H1 (cell line): ENCODE data around the gene HOMER2. TPM values are rescaled to one million over a fixed set of nuclear protein-coding genes. Genes with fewer than 3 reads are reported as not detected.

Experiments
- CTCF ChIA-PET: fragments of 300-600 bp; sonication (Branson Sonifier 250); formaldehyde crosslinking; loops from one replicate; lab custom pipeline; 2021; ENCODE audit not compliant: partially characterized antibody; lab: Charles Lee
- POLR2A ChIA-PET: fragments of 300-600 bp; sonication (Branson Sonifier 250); formaldehyde crosslinking; loops from one replicate; lab custom pipeline; 2021; ENCODE audit warnings: inconsistent platforms; ENCODE audit not compliant: partially characterized antibody; lab: Charles Lee
- DNase-seq, 2 experiments: peaks; one replicate each; pipeline versions ENCODE4 v3.0.0 to v3.0.0-alpha.2; 2010 to 2022; ENCODE audit warnings: low spot score in 2 of 2, low read depth in 1 of 2, mixed read lengths in 1 of 2
- FAIRE-seq: peaks from 2 replicates; lab custom pipeline; 2011; peaks lifted over from hg19 to GRCh38; lab: Jason Lieb, UNC
- H2AFZ ChIP-seq: 2 replicates; pipeline ENCODE4 v1.8.1; 2012; ENCODE audit warnings: low read length, inconsistent platforms
- H2AK5ac ChIP-seq: 2 replicates; pipeline ENCODE4 v1.6.1; 2013; ENCODE audit warnings: low read depth, low read length
- H2BK120ac ChIP-seq: replicated peaks from 2 replicates; pipeline ENCODE3; 2013; ENCODE audit warnings: low read depth, low read length, inconsistent platforms
- H2BK12ac ChIP-seq: 2 replicates; pipeline ENCODE4 v1.6.1; 2013; ENCODE audit warnings: low read depth, low read length
- H2BK15ac ChIP-seq: 2 replicates; pipeline ENCODE4 v1.6.1; 2013; ENCODE audit warnings: low read length
- H2BK20ac ChIP-seq: 2 replicates; pipeline ENCODE4 v1.6.1; 2013; ENCODE audit warnings: low read length
- H2BK5ac ChIP-seq: 2 replicates; pipeline ENCODE4 v1.6.1; 2013; ENCODE audit warnings: low read depth, low read length
- H3K14ac ChIP-seq: 2 replicates; pipeline ENCODE4 v1.6.1; 2013; ENCODE audit warnings: inconsistent platforms; ENCODE audit not compliant: insufficient read length
- H3K18ac ChIP-seq: 2 replicates; pipeline ENCODE4 v1.6.1; 2013; ENCODE audit warnings: low read length; ENCODE audit errors: extremely low read depth
- H3K23ac ChIP-seq: 2 replicates; pipeline ENCODE4 v1.6.1; 2013; ENCODE audit warnings: inconsistent platforms; ENCODE audit not compliant: insufficient read length
- H3K23me2 ChIP-seq: 2 replicates; pipeline ENCODE4 v1.6.1; 2013; ENCODE audit warnings: low read depth, low read length
- H3K27ac ChIP-seq: 2 replicates; pipeline ENCODE4 v1.6.1; 2011; ENCODE audit warnings: low read depth, low read length, inconsistent platforms
- H3K27me3 ChIP-seq, 4 experiments: replicated peaks in 1 of 4; 1 replicate in 1 of 4; 2 replicates in 3 of 4; pipeline versions ENCODE4 v1.6.1 to v1.8.1; 2011 to 2013; ENCODE audit warnings: low read length in 3 of 4, mild to moderate bottlenecking in 3 of 4, inconsistent platforms in 2 of 4, mixed read lengths in 2 of 4, moderate library complexity in 1 of 4; ENCODE audit not compliant: control insufficient read depth in 3 of 4, insufficient read depth in 3 of 4; ENCODE audit errors: extremely low read depth in 1 of 4
- H3K36me3 ChIP-seq, 4 experiments: 2 replicates each; pipeline versions ENCODE4 v1.6.1 to v1.8.1; 2011 to 2013; ENCODE audit warnings: mild to moderate bottlenecking in 4 of 4, low read length in 3 of 4, moderate library complexity in 2 of 4, control low read depth in 1 of 4, inconsistent platforms in 1 of 4; ENCODE audit not compliant: insufficient read depth in 4 of 4, control insufficient read depth in 2 of 4
- H3K4ac ChIP-seq: replicated peaks from 2 replicates; pipeline ENCODE3; 2013; ENCODE audit warnings: low read length, low read depth, mixed read lengths, inconsistent platforms; ENCODE audit not compliant: insufficient read length
- H3K4me1 ChIP-seq, 4 experiments: replicated peaks in 1 of 4; 1 replicate in 1 of 4; 2 replicates in 3 of 4; pipeline versions ENCODE4 v1.6.1 to v1.8.1; 2011 to 2013; ENCODE audit warnings: low read length in 3 of 4, inconsistent platforms in 2 of 4, mixed read lengths in 1 of 4; ENCODE audit not compliant: insufficient read depth in 4 of 4, control insufficient read depth in 3 of 4
- H3K4me2 ChIP-seq, 2 experiments: 2 replicates each; pipeline versions ENCODE4 v1.6.1 to v1.8.1; 2011 to 2013; ENCODE audit warnings: low read depth in 2 of 2, low read length in 2 of 2, control low read depth in 1 of 2, inconsistent platforms in 1 of 2, mild to moderate bottlenecking in 1 of 2; ENCODE audit not compliant: insufficient read depth in 1 of 2
- H3K4me3 ChIP-seq, 4 experiments: fragments of 200-600, 300-600 bp in 1 of 4; sonication (generic), shearing (Covaris generic), sonication (Bioruptor Twin) in 1 of 4; 2 replicates each; pipeline versions ENCODE4 v1.5.1 to v1.8.1; 2011 to 2016; ENCODE audit warnings: low read length in 4 of 4, low read depth in 3 of 4, control low read depth in 2 of 4, inconsistent platforms in 2 of 4, mild to moderate bottlenecking in 2 of 4, mixed read lengths in 1 of 4, moderate library complexity in 1 of 4; ENCODE audit not compliant: insufficient read depth in 2 of 4; ENCODE audit errors: extremely low read depth in 1 of 4
- H3K56ac ChIP-seq: replicated peaks from 2 replicates; pipeline ENCODE3; 2013; ENCODE audit warnings: low read depth, mild to moderate bottlenecking, mixed read lengths, low read length, inconsistent platforms; ENCODE audit not compliant: insufficient read length
- H3K79me1 ChIP-seq: 2 replicates; pipeline ENCODE4 v1.6.1; 2013; ENCODE audit warnings: low read depth, low read length, control low read depth
- H3K79me2 ChIP-seq, 2 experiments: 2 replicates each; pipeline versions ENCODE4 v1.6.1 to v1.8.1; 2012 to 2013; ENCODE audit warnings: low read length in 2 of 2, mild to moderate bottlenecking in 2 of 2, inconsistent platforms in 1 of 2; ENCODE audit not compliant: insufficient read depth in 2 of 2, control insufficient read depth in 1 of 2
- H3K9ac ChIP-seq, 4 experiments: replicated peaks in 1 of 4; 1 replicate in 1 of 4; 2 replicates in 3 of 4; pipeline versions ENCODE4 v1.6.1 to v1.8.1; 2011 to 2013; ENCODE audit warnings: low read depth in 3 of 4, low read length in 3 of 4, control low read depth in 2 of 4, mild to moderate bottlenecking in 2 of 4, moderate library complexity in 2 of 4, inconsistent platforms in 1 of 4; ENCODE audit errors: extremely low read depth in 1 of 4
- H3K9me3 ChIP-seq, 2 experiments: 2 replicates each; pipeline versions ENCODE4 v1.6.1 to v1.8.1; 2012 to 2013; ENCODE audit warnings: mild to moderate bottlenecking in 2 of 2, moderate library complexity in 2 of 2, control low read depth in 1 of 2, inconsistent platforms in 1 of 2, low read depth in 1 of 2, low read length in 1 of 2, mixed read lengths in 1 of 2; ENCODE audit not compliant: insufficient read depth in 2 of 2
- H4K20me1 ChIP-seq, 2 experiments: replicated peaks in 1 of 2; 2 replicates each; pipeline versions ENCODE3 to v1.8.1; 2011 to 2013; ENCODE audit warnings: inconsistent platforms in 2 of 2, low read length in 2 of 2, mild to moderate bottlenecking in 1 of 2; ENCODE audit not compliant: insufficient read depth in 2 of 2, control insufficient read depth in 1 of 2
- H4K5ac ChIP-seq: 2 replicates; pipeline ENCODE4 v1.6.1; 2013; ENCODE audit warnings: low read length, low read depth, mixed read lengths, inconsistent platforms; ENCODE audit not compliant: insufficient read length
- H4K8ac ChIP-seq: 2 replicates; pipeline ENCODE4 v1.8.0; 2013; ENCODE audit warnings: mild to moderate bottlenecking, moderate library complexity, low read length, inconsistent platforms; ENCODE audit not compliant: insufficient read depth; ENCODE audit errors: extremely low read depth
- H4K91ac ChIP-seq: replicated peaks from 2 replicates; pipeline ENCODE3; 2013; ENCODE audit warnings: low read length, mixed read lengths, inconsistent platforms; ENCODE audit not compliant: insufficient read length
- CBX8 ChIP-seq: fragments of 300-800, 300-1000 bp; sonication (generic); IDR thresholded peaks from 2 replicates; pipeline ENCODE4 v1.7.1; 2016; ENCODE audit warnings: low read depth, low read length, borderline replicate concordance
- CHD1 ChIP-seq: IDR thresholded peaks from 2 replicates; pipeline ENCODE4 v1.6.1; 2012; ENCODE audit warnings: low read depth, low read length, improper control_type of control experiment
- FOSL1 ChIP-seq: IDR thresholded peaks from 2 replicates; pipeline ENCODE4 v1.6.1; 2011; ENCODE audit warnings: mild to moderate bottlenecking, low read depth, low read length, moderate library complexity; ENCODE audit not compliant: insufficient read depth
- HDAC2 ChIP-seq, 2 experiments: fragments of 300-600 bp in 1 of 2; sonication (generic) in 1 of 2; IDR thresholded peaks; 2 replicates each; pipeline ENCODE4 v1.6.1; 2011 to 2012; ENCODE audit warnings: low read depth in 2 of 2, low read length in 2 of 2, mild to moderate bottlenecking in 2 of 2, moderate library complexity in 2 of 2, borderline replicate concordance in 1 of 2, inconsistent platforms in 1 of 2
- HDAC6 ChIP-seq: IDR thresholded peaks from one replicate; pipeline ENCODE4 v1.7.1; 2012; ENCODE audit warnings: low read depth, mild to moderate bottlenecking, inconsistent platforms, low read length, moderate library complexity
- JUN ChIP-seq: IDR thresholded peaks from 2 replicates; pipeline ENCODE4 v1.6.1; 2011; ENCODE audit warnings: low read depth, mild to moderate bottlenecking, improper control_type of control experiment, low read length
- NRF1 ChIP-seq: IDR thresholded peaks from 2 replicates; pipeline ENCODE4 v1.6.1; 2011; ENCODE audit warnings: mild to moderate bottlenecking, low read depth, low read length, improper control_type of control experiment
- RBBP5 ChIP-seq: IDR thresholded peaks from 2 replicates; pipeline ENCODE4 v1.7.1; 2012; ENCODE audit warnings: low read depth, mild to moderate bottlenecking, inconsistent platforms, low read length, moderate library complexity, borderline replicate concordance
- SIN3A ChIP-seq, 2 experiments: IDR thresholded peaks in 1 of 2; conservative IDR thresholded peaks in 1 of 2; 2 replicates each; pipeline ENCODE4 v1.6.1; 2011 to 2012; ENCODE audit warnings: low read length in 2 of 2, improper control_type of control experiment in 1 of 2, low read depth in 1 of 2, mild to moderate bottlenecking in 1 of 2
- SIRT6 ChIP-seq: IDR thresholded peaks from one replicate; pipeline ENCODE4 v1.7.1; 2012; ENCODE audit warnings: low read length, inconsistent platforms
- WGBS, 2 experiments: shearing (Covaris generic) in 1 of 2; methylation state at CpG; one replicate each; pipeline versions ENCODE4 v1.1.6 to v1.1.7; 2013 to 2015; ENCODE audit warnings: low lambda C conversion rate in 2 of 2, mixed read lengths in 2 of 2, inconsistent platforms in 1 of 2, low coverage in 1 of 2, missing lambda C conversion rate in 1 of 2; ENCODE audit not compliant: insufficient replicate concordance in 2 of 2, insufficient coverage in 1 of 2, insufficient read length in 1 of 2; ENCODE audit errors: extremely low coverage in 1 of 2, missing lambda C conversion rate in 1 of 2; 5-methylcytosine and 5-hydroxymethylcytosine counted together
- polyA plus RNA-seq, 7 experiments: library from polyadenylated mRNA; depleted of rRNA in 3 of 7; stranded (reverse) in 5 of 7; unstranded in 2 of 7; fragments of >200 nt in 5 of 7; fragments of 200-250 nt in 2 of 7; gene quantifications; 1 replicate in 5 of 7; 2 replicates in 1 of 7; 4 replicates in 1 of 7; pipeline versions ENCODE4 v1.2.1 to v1.2.3, GENCODE V29; 2011 to 2013; ENCODE audit warnings: missing spikeins in 2 of 7, mixed read lengths in 2 of 7
- total RNA-seq: library from RNA; stranded (reverse); fragmentation: NEBNext Ultra II Directional; extraction: Animal tissue kit (Norgen Biotek cat#: 25700); gene quantifications from 2 replicates; pipeline ENCODE4 v1.2.1, GENCODE V29; 2021
- TF ChIP-seq, protein P1 (sequence below): IDR thresholded peaks from 2 replicates; pipeline ENCODE4 v1.6.1; 2011; ENCODE audit warnings: low read length, improper control_type of control experiment

The HOMER2 gene
- total and polyA plus RNA-seq, 2 of the 8 experiments (the other 6 are each of a cell fraction or from before 2014, with no cell fraction given): 12.5 to 27.6 TPM

- Histone ChIP-seq H3K4me1 (peaks cover 0 to 2% (median under 1%) of the 10 kb centered on the region in 4 experiments; a peak in 3 of 7 replicates), H3K23ac (no peak overlapping the region), H2BK12ac (no peak overlapping the region), H3K9ac (no peak overlapping the region), H3K27ac (no peak overlapping the region), H2BK15ac (no peak overlapping the region), H3K36me3 (no peaks in the 10 kb centered on the region), H2AK5ac (no peak overlapping the region), H4K8ac (no peak overlapping the region), H3K56ac (no peak overlapping the region), H3K14ac (no peak overlapping the region), H2BK20ac (no peak overlapping the region), H4K91ac (no peak overlapping the region), H3K9me3 (no peaks in the 10 kb centered on the region), H3K79me1 (no peaks in the 10 kb centered on the region), H2BK120ac (no peak overlapping the region), H4K5ac (no peak overlapping the region), H3K4ac (no peak overlapping the region), H3K18ac (no peak overlapping the region), H4K20me1 (no peaks in the 10 kb centered on the region), H3K23me2 (no peaks in the 10 kb centered on the region), H3K4me2 (no peak overlapping the region), H3K4me3 (no peak overlapping the region), H3K79me2 (no peaks in the 10 kb centered on the region), H2AFZ (no peak overlapping the region), H2BK5ac (no peak overlapping the region), H3K27me3 (no peaks in the 10 kb centered on the region; a peak in 2 of 7 replicates)
- POLR2A ChIA-PET: no interaction called here
- CTCF ChIA-PET: no interaction called here
- FAIRE-seq (no peak), DNase-seq (no peak)
- TF ChIP-seq SIN3A (conservative IDR thresholded peaks at IDR 0.05 in 1 of 2, IDR thresholded peaks at IDR 0.05 in 1 of 2; ENCODE audit: low read depth in 1 of 2, low read length in 2 of 2) (no peak), HDAC6 (no peak), RBBP5 (no peak), JUN (no peak), HDAC2 (IDR thresholded peaks at IDR 0.05; ENCODE audit: borderline replicate concordance in 1 of 2, low read depth in 2 of 2, low read length in 2 of 2) (no peak), FOSL1 (no peak), SIRT6 (no peak), NRF1 (no peak), CHD1 (no peak), CBX8 (no peak)
- TF ChIP-seq, protein P1, sequence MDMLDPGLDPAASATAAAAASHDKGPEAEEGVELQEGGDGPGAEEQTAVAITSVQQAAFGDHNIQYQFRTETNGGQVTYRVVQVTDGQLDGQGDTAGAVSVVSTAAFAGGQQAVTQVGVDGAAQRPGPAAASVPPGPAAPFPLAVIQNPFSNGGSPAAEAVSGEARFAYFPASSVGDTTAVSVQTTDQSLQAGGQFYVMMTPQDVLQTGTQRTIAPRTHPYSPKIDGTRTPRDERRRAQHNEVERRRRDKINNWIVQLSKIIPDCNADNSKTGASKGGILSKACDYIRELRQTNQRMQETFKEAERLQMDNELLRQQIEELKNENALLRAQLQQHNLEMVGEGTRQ: no peak
- 75% methylated on average over 1 of the region's 1 CpG; no CpG with 5 or more reads in 1 of the 2 experiments for WGBS, 2 experiments
Observed at GRCh38 chr15:82900511-82901060, 51.9 kb downstream of the HOMER2 start.
